GM12873 (cell line): ENCODE results near the gene TEX10.

Source experiments
- CTCF ChIP-seq: IDR thresholded peaks from 2 replicates; pipeline ENCODE4 v1.5.1; 2012; ENCODE audit warnings: low read depth, mild to moderate bottlenecking, moderate library complexity, low read length, control low read depth; ENCODE audit not compliant: insufficient read depth; ENCODE audit errors: missing control alignments

TEX10 gene

GRCh38 chr9:100346836-100347235, 5.9 kb downstream of the TEX10 start:
- no peak for TF ChIP-seq CTCF

DNA sequence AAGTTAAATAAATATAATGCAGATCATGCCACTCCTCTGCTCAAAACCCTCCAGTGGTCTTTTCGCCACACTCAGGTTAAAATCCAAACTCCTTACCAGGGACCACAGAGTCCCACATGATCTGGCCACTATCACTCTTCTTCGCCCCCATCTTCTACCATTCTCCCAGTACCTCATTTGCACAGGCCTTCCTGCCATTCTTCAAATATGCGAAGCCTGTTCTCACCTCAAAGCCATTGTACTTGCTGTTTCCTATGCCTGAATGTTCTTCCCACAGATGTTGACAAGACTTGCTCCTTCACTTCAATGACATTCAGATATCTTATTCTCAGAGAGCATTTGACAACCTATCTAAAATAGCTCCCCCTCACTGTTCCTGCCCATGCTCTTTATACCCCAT, 10.9 kb downstream of the TEX10 start:
- TF ChIP-seq CTCF = no peak

DNA sequence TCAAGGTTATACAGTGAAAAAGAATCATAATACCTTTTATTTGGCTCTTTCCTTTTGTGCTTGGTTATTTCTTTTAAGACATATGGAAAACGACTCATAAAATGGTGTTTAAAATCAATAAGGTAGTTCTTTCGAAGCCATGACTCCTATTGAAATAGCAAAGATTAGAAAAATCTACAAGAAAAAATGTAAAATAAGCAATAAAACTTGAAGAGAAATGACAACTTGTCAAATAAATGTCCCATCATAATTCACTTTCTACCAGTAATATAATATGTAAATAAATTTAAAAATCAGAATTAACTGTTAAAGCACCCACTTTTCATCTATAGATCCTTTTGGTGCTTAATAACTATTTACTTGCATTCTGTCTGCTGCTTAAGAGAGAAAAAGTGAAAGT, 12.5 kb downstream of the TEX10 start:
- no peak for TF ChIP-seq CTCF

DNA sequence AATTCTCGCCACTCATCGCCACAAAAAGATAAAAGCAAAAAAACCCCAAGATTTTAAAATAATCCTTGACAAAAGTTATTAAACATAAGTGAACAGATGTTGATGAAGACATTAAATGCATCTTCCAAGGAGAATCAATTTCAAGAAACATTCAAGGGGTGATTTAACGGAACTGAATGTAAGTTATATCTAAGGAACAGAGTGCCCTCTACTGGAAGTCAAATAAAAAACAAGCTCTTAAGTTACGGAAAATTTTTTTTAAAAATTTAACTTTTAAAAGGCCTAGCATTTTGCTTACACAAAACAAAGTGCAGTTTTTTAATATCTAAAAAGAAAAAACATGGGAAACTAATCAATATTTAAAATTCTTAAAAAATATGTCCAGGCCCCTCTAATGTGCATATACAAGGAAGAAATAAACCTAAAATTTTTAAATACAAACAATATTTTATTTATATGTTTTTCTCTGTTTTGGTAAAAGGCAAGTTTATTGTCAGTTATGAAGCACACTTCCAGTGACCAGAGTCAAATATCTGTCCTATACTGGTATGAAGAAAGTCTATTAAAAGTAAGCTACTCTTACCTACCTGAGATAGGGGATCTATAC, 28.0 kb downstream of the TEX10 start:
- TF ChIP-seq CTCF = peak; percentile 45

- TF ChIP-seq CTCF = peak; percentile 65
Observed at GRCh38 chr9:100322954-100323536, 29.7 kb downstream of the TEX10 start.

GRCh38 chr9:100317706-100318105, 35.0 kb downstream of the TEX10 start:
- no peak for TF ChIP-seq CTCF

- no peak for TF ChIP-seq CTCF
Observed at GRCh38 chr9:100315561-100315960, 37.2 kb downstream of the TEX10 start.

- TF ChIP-seq CTCF = no peak
Observed at GRCh38 chr9:100309992-100310391, 42.8 kb downstream of the TEX10 start.
